ENCODE results near the gene HOXD1. TPM values are rescaled to one million over a fixed set of nuclear protein-coding genes. Genes with fewer than 3 reads are reported as not detected.

Gene HOXD1
- total and polyA plus RNA-seq, 2 donors (not counting 3 experiments of a cell fraction or from before 2014, with no cell fraction given) = 6.6 to 10.4 TPM

- Histone ChIP-seq H3K9ac (replicated peaks; ENCODE audit: extremely low read depth, insufficient read depth, low read length) (no peak overlapping the region), H3K27me3 (ENCODE audit: control insufficient read depth in 2 of 2, insufficient read depth in 2 of 2, low read length in 2 of 2) (no peaks in the 10 kb centered on the region), H3K9me1 (replicated peaks; ENCODE audit: control insufficient read depth, extremely low read depth, insufficient read depth, low read length) (no peaks in the 10 kb centered on the region), H3K27ac (ENCODE audit: insufficient read depth, low read depth, low read length) (no peak overlapping the region), H4K20me1 (replicated peaks; ENCODE audit: control insufficient read depth, extremely low read depth, insufficient read depth, low read length) (no peaks in the 10 kb centered on the region), H3K9me3 (replicated peaks; ENCODE audit: control insufficient read depth, insufficient read depth, low read length) (no peaks in the 10 kb centered on the region), H3K4me3 (replicated peaks in 1 of 3; ENCODE audit: insufficient read depth in 1 of 3, low read depth in 1 of 3, low read length in 3 of 3) (no peak overlapping the region), H3K4me2 (ENCODE audit: insufficient read depth, low read length) (no peak overlapping the region), H2AFZ (ENCODE audit: low read depth, low read length) (no peak overlapping the region), H3K4me1 (ENCODE audit: control insufficient read depth, extremely low read depth, insufficient read depth, low read length) (no peaks in the 10 kb centered on the region), H3K36me3 (ENCODE audit: control insufficient read depth in 2 of 2, extremely low read depth in 1 of 2, insufficient read depth in 2 of 2, low read length in 2 of 2) (no peaks in the 10 kb centered on the region), H3K79me2 (ENCODE audit: control insufficient read depth, insufficient read depth, low read length) (no peaks in the 10 kb centered on the region)
- no TSS peak for BruUV-seq (replicated peaks)
- no peak for DNase-seq (ENCODE audit: low read depth, low spot score)
- ChIA-PET POLR2A (interaction anchor here (0.6 kb wide), 1 partner anchor 285 kb away, joined by 5 read pairs; no protein-coding TSS in a partner anchor), CTCF (interaction anchor here (0.8 to 1.5 kb wide), 4 partner anchors 10 to 255 kb away, joined by 3 to 8 read pairs (median 3); no protein-coding TSS in a partner anchor)
- TF ChIP-seq JUN (IDR thresholded peaks at IDR 0.05; ENCODE audit: borderline replicate concordance, insufficient read depth, insufficient read length, low read depth) (no peak), FOS (IDR thresholded peaks at IDR 0.05; ENCODE audit: borderline replicate concordance, insufficient read depth, low read length) (no peak), MYC (IDR thresholded peaks at IDR 0.05; ENCODE audit: low read depth, low read length) (no peak), EZH2 (IDR thresholded peaks at IDR 0.05; ENCODE audit: borderline replicate concordance, low read depth, low read length, severe bottlenecking) (no peak)
- FAIRE-seq = no peak
- dilution Hi-C loops (cut with MboI; ENCODE audit: extremely low pct_ligation_motif_present, low sequenced_read_pairs) = no loop called here
- intact Hi-C loops (cut with micrococcal nuclease) = no loop called here
Measured at GRCh38 chr2:176199902-176200301, 11.4 kb downstream of the HOXD1 start.

GRCh38 chr2:176200971-176201370 is 12.5 kb downstream of the HOXD1 start:
- dilution Hi-C loops (cut with MboI; ENCODE audit: extremely low pct_ligation_motif_present, low sequenced_read_pairs) = no loop called here
- TF ChIP-seq CTCF (IDR thresholded peaks at IDR 0.05; ENCODE audit: extremely low read depth in 1 of 2, insufficient read depth in 1 of 2, low read depth in 1 of 2, low read length in 2 of 2) = no peak
- H3K27ac ChIP-seq (ENCODE audit: insufficient read depth, low read depth, low read length) = no peak overlapping the region
- POLR2A ChIA-PET = no interaction called here
- FAIRE-seq (no peak), DNase-seq (ENCODE audit: low read depth, low spot score) (no peak)
- H3K9ac ChIP-seq (replicated peaks; ENCODE audit: extremely low read depth, insufficient read depth, low read length) = no peak overlapping the region
- CTCF ChIA-PET = interaction anchor here (1.2 to 1.5 kb wide), 2 partner anchors 11 to 254 kb away, joined by 3 to 6 read pairs; no protein-coding TSS in a partner anchor
- intact Hi-C loops (cut with micrococcal nuclease) = no loop called here
- no TSS peak for BruUV-seq (replicated peaks)
- H3K4me1 ChIP-seq (ENCODE audit: control insufficient read depth, extremely low read depth, insufficient read depth, low read length) = no peaks in the 10 kb centered on the region
- H3K36me3 ChIP-seq (ENCODE audit: control insufficient read depth in 2 of 2, extremely low read depth in 1 of 2, insufficient read depth in 2 of 2, low read length in 2 of 2) = no peaks in the 10 kb centered on the region
- H3K4me3 ChIP-seq (replicated peaks in 1 of 3; ENCODE audit: insufficient read depth in 1 of 3, low read depth in 1 of 3, low read length in 3 of 3) = no peak overlapping the region
- no peaks in the 10 kb centered on the region for H3K79me2 ChIP-seq (ENCODE audit: control insufficient read depth, insufficient read depth, low read length)
- no peaks in the 10 kb centered on the region for H3K9me3 ChIP-seq (replicated peaks; ENCODE audit: control insufficient read depth, insufficient read depth, low read length)
- H3K27me3 ChIP-seq (ENCODE audit: control insufficient read depth in 2 of 2, insufficient read depth in 2 of 2, low read length in 2 of 2) = no peaks in the 10 kb centered on the region
- H2AFZ ChIP-seq (ENCODE audit: low read depth, low read length) = no peak overlapping the region
- no peak overlapping the region for H3K4me2 ChIP-seq (ENCODE audit: insufficient read depth, low read length)
- no peaks in the 10 kb centered on the region for H3K9me1 ChIP-seq (replicated peaks; ENCODE audit: control insufficient read depth, extremely low read depth, insufficient read depth, low read length)
- H4K20me1 ChIP-seq (replicated peaks; ENCODE audit: control insufficient read depth, extremely low read depth, insufficient read depth, low read length) = no peaks in the 10 kb centered on the region

Data from endothelial cell of umbilical vein (primary cell).